GM15510 (cell line): ENCODE results near the gene OLFML1.

ENCODE experiments used
- POLR2A ChIP-seq: IDR thresholded peaks from 3 replicates; pipeline ENCODE4 v1.6.1; 2011; ENCODE audit warnings: borderline replicate concordance; ENCODE audit not compliant: insufficient read length; ENCODE audit errors: extremely low read depth

OLFML1 gene

GRCh38 chr11:7515447-7515886 lies 30.2 kb downstream of the OLFML1 start:
- TF ChIP-seq POLR2A, result no peak

GRCh38 chr11:7516475-7516874 lies 31.2 kb downstream of the OLFML1 start:
- TF ChIP-seq POLR2A, result no peak

GRCh38 chr11:7518811-7519562 lies 33.7 kb downstream of the OLFML1 start:
- no peak for TF ChIP-seq POLR2A

GRCh38 chr11:7520011-7520942 lies 35.0 kb downstream of the OLFML1 start:
- TF ChIP-seq POLR2A, result no peak

GRCh38 chr11:7520981-7521487 lies 35.7 kb downstream of the OLFML1 start:
- TF ChIP-seq POLR2A, result no peak

GRCh38 chr11:7522121-7522520 lies 36.8 kb downstream of the OLFML1 start:
- TF ChIP-seq POLR2A, result no peak

GRCh38 chr11:7522546-7522945 lies 37.2 kb downstream of the OLFML1 start:
- no peak for TF ChIP-seq POLR2A

GRCh38 chr11:7523416-7524210 lies 38.3 kb downstream of the OLFML1 start:
- no peak for TF ChIP-seq POLR2A

- no peak for TF ChIP-seq POLR2A
Observed at GRCh38 chr11:7524462-7525235, 39.3 kb downstream of the OLFML1 start.

GRCh38 chr11:7525424-7525823 lies 40.1 kb downstream of the OLFML1 start:
- no peak for TF ChIP-seq POLR2A

- no peak for TF ChIP-seq POLR2A
Observed at GRCh38 chr11:7527029-7527428, 41.7 kb downstream of the OLFML1 start.

- TF ChIP-seq POLR2A, result no peak
Observed at GRCh38 chr11:7528514-7529049, 43.3 kb downstream of the OLFML1 start.

- TF ChIP-seq POLR2A, result no peak
Observed at GRCh38 chr11:7530013-7530640, 44.8 kb downstream of the OLFML1 start.
